Mesenteric fat pad (tissue), 1 donor: ENCODE results near the gene MMGT1. TPM values are rescaled to one million over a fixed set of nuclear protein-coding genes. Genes with fewer than 3 reads are reported as not detected.
"Not testable (repeated sequence)": the region's sequence is repeated elsewhere in the genome, so short reads cannot be mapped to it uniquely, and the experiment has no call there.

Source experiments
- DNase-seq: peaks from one replicate; pipeline ENCODE4 v3.0.0-alpha.2; 2020; ENCODE audit warnings: low spot score
- total RNA-seq: library from RNA; stranded (reverse); fragmentation: NEBNext Ultra II Directional; extraction: Animal tissue kit (Norgen Biotek cat#: 25700); gene quantifications from one replicate; pipeline ENCODE4 v1.2.1, GENCODE V29; 2021
- donor health status: DM: yes; HTN: yes; CAD: no.

The MMGT1 gene
- total RNA-seq, 1 donor from 2014 or later = 25.1 TPM

- no peak for DNase-seq
Measured at GRCh38 chrX:135927897-135928296, 45.9 kb downstream of the MMGT1 start.

GRCh38 chrX:135923353-135923752, 50.4 kb downstream of the MMGT1 start:
- no peak for DNase-seq

GRCh38 chrX:135920516-135920915, 53.3 kb downstream of the MMGT1 start:
- not testable (repeated sequence) for DNase-seq

GRCh38 chrX:135914404-135914803, 59.4 kb downstream of the MMGT1 start:
- no peak for DNase-seq

Other genes with a start within 250 kb of the MMGT1 start
- gene CT45A3, start 205.8 kb downstream of the MMGT1 start, total RNA-seq = not detected
- gene CT45A5, start 188.5 kb downstream of the MMGT1 start, total RNA-seq = not detected
- not detected for gene CT45A6, start 171.2 kb downstream of the MMGT1 start, total RNA-seq
- not detected for gene CT45A2, start 154.0 kb downstream of the MMGT1 start, total RNA-seq
- gene CT45A7, start 136.7 kb downstream of the MMGT1 start, total RNA-seq = not detected
- not detected for gene CT45A8, start 119.5 kb downstream of the MMGT1 start, total RNA-seq
- not detected for gene CT45A9, start 102.2 kb downstream of the MMGT1 start, total RNA-seq
- not detected for gene CT45A10, start 80.5 kb downstream of the MMGT1 start, total RNA-seq
- not detected for gene SAGE1, start 80.3 kb downstream of the MMGT1 start, total RNA-seq
- 11.9 TPM for gene SLC9A6, start 11.4 kb upstream of the MMGT1 start, total RNA-seq
- 3,576 TPM for gene FHL1, start 173.5 kb upstream of the MMGT1 start, total RNA-seq